Activated CD4-positive, alpha-beta T cell treated with anti-CD3 and anti-CD28 coated beads, Interleukin-2, amount 50 U/mL, for 1 hour (primary cell): ENCODE measurements around the gene ERAP2.
"Not testable (repeated sequence)": the region's sequence is repeated elsewhere in the genome, so short reads cannot be mapped to it uniquely, and the experiment has no call there.

ENCODE experiments used
- DNase-seq: peaks from one replicate; pipeline ENCODE4 v3.0.0-alpha.2; 2020

The ERAP2 gene

GRCh38 chr5:96902876-96903275 lies 26.6 kb downstream of the ERAP2 start:
- DNase-seq = no peak

GRCh38 chr5:96903300-96903699 lies 27.0 kb downstream of the ERAP2 start:
- DNase-seq = no peak

DNA sequence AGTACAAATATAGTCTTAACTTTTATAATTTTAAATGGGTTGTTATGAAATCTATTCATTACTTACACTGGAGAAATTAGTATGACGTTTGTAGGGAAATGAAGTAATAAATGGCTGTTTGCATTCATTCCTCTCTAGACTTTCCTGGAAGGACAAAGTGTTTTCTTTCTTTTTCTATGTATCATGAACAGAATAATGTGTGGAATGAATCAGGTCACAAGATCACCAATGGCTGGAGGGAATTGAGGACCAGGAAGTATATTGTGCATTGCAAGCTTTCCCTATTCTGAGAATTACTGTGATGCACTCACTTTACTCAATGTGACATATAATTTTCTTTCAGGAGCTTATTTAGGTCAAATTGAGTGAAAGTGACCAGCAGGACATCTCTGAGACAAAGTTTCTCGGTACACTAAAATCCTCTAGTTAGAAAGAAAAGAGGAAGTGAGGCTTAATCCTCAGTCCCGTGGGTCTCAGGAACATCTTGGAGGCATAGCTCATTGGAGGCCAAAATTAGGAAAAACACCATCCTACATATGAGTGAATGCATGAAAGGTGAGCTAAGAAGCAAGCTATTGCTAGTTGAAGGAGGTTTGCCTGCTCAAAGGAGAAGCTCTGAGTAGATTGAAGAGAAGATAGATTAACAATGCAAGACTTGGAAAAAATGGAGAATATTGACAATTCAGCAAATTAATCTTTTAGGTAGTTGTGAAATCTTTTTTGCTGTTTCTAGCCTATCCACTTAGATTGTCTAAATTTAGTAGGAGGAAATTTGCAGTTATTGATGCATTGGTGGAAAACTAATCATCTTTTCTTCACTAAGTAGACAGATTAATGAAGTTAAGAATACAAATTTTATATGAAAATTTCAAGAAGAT lies 28.0 kb downstream of the ERAP2 start:
- DNase-seq = no peak

DNA sequence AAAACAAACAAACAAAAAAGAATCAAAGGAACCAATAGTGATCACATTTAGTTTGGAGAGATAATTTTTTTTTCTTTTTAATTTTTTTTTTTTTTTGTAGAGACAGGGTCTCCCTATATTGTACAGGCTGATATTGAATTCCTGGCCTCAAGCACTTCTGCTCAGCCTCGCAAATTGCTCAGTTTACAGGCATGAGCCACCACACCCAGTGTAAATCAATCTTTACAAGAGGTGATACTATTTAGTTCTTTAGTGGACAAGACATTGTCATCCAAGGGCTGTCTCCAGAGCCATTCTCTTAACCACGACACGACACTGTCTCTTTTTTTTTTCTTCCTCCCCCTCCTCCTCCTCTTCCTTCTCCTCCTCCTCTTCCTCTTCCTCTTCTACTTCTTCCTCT lies 29.6 kb downstream of the ERAP2 start:
- DNase-seq = no peak

DNA sequence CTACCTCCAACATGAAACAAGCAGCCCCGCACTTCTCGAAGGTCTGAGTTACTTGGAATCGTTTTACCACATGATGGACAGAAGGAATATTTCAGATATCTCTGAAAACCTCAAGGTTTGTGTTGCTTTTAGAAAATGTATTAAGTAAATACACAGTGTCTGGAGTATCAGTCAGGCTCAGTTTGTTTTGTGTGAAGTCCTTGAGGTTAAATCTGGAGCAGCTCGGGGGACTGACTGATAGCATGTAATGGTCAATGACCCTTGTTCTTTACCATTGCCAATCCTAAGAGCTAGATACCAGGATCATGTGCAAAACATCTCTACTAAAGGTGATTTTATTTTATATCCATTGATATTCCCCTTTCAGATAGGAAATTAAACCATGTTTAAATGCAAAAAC lies 32.7 kb downstream of the ERAP2 start:
- DNase-seq = no peak

DNA sequence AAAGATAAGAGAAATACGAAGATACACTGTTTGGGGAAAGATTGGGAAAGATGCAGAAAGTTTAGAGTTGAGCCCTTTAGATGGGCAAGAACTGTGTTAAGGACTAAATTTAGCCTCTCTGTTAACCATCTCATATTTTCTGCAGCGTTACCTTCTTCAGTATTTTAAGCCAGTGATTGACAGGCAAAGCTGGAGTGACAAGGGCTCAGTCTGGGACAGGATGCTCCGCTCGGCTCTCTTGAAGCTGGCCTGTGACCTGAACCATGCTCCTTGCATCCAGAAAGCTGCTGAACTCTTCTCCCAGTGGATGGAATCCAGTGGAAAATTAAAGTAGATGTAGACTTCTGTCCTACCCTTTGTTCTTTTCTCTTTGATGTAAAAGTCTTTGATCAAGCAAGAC lies 33.1 kb downstream of the ERAP2 start:
- DNase-seq = no peak

- DNase-seq = no peak
Measured at GRCh38 chr5:96911139-96911538, 34.8 kb downstream of the ERAP2 start.

- DNase-seq = no peak
Measured at GRCh38 chr5:96913233-96913632, 36.9 kb downstream of the ERAP2 start.

DNA sequence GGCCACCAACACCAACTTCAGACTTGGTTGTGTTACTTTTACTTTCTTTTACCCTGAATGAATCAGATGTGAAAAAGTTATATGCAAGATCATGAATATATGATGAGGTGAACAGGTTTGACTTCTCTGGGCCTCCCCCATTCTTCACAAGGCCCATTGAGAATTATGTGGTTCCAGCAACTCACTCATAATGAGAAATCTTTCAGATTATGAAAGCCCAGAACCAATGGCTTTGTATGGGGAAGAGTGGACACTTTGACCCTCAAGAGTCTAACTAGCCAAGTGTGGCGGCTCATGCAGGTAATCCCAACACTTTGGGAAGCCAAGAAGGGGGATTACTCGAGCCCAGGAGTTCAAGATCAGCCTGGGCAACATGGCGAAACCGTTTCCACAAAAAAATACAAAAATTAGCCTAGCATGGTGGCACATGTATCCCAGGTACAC lies 43.5 kb downstream of the ERAP2 start:
- no peak for DNase-seq

- no peak for DNase-seq
Measured at GRCh38 chr5:96920744-96921355, 44.5 kb downstream of the ERAP2 start.

DNA sequence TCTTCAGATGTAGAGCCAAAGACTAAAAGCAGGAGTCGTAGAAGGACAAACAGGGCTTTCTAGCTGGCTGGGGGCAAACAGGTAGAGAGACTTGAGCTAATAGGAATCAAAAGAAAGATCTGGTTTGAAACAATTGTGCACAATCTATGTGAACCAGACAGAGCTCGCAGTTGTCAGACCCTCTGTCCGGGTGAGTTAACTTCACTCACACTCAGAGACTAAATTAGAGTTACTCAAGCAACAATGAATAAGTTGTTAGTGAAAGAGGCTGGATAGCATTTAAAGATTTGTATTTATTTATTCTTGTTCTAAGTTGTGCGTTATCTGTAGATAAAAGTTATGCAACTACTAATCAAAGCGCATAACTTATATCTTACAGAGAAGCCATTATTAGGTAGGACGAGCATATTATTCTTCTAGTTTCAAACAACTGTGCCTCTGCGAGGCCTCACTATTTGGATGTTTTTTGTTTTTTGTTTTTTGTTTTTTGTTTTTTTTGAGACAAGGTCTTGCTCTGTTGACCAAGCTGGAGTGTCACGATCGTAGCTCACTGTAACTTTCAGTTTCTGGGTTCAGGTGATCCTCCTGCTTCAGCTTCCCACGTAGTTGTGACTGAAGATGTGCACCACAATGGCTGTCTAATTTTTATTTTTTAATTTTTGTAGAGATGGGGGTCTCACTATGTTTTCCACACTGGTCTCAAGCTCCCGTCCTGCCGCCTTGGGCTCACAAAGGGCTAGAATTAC lies 46.4 kb downstream of the ERAP2 start:
- DNase-seq = no peak

DNA sequence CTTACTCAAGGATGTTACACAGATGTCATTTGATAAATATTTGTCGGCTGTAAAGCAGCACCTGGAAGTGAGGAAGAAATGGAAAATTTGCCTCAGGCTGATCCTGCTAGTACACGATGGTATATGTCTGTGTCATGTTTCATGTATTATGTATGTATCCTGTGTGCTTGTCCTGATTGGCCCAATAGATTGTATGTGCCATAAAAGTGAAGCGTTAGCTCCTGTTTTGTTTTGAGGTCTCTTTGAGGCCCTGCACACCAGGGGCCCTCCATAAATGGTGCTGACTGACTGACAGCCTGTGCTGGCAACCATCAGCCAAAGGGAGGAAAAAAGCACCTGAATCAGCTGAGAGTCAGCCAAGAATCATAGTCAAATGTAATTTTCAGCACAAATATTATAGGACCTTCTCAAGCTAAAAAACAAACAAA lies 47.7 kb downstream of the ERAP2 start:
- DNase-seq = no peak

DNA sequence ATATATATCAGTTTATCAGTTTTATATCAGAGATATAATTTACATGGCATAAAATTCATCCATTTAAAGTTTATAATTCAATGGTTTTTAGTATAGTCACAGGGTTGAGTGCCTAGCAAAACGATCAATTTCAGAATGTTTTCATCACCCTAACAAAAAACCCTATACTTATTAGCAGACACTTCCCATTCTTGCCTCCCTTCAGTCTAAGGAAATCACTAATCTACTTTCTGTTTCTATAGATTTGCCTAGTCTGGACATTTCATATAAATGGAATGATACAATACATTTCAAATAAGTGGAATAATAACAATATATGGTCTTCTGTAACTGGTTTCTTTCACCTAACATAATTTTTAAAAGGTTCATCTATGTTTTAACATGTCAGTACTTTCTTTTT lies 50.0 kb downstream of the ERAP2 start:
- no peak for DNase-seq

DNA sequence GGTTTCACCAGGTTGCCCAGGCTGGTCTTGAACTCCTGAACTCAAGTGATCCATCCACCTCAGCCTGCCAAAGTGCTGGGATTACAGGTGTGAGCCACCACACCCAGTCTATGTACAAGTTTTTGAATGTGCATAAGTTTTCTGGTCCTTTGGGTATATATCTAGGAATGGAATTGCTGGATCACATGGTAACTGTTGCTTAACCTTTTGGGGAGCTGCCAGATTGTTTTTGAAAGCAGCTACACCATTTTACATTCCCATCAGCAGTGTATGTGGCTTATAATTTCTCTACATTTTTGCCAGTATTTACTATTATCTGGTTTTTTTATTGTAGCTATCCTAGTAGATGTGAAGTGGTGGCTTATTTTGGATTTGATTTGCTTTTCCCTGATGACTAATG lies 50.7 kb downstream of the ERAP2 start:
- no peak for DNase-seq

GRCh38 chr5:96928931-96929708 lies 52.8 kb downstream of the ERAP2 start:
- DNase-seq = no peak

- no peak for DNase-seq
Measured at GRCh38 chr5:96930058-96930457, 53.8 kb downstream of the ERAP2 start.

GRCh38 chr5:96930589-96930988 lies 54.3 kb downstream of the ERAP2 start:
- DNase-seq = no peak

GRCh38 chr5:96931037-96931436 lies 54.7 kb downstream of the ERAP2 start:
- DNase-seq = not testable (repeated sequence)

DNA sequence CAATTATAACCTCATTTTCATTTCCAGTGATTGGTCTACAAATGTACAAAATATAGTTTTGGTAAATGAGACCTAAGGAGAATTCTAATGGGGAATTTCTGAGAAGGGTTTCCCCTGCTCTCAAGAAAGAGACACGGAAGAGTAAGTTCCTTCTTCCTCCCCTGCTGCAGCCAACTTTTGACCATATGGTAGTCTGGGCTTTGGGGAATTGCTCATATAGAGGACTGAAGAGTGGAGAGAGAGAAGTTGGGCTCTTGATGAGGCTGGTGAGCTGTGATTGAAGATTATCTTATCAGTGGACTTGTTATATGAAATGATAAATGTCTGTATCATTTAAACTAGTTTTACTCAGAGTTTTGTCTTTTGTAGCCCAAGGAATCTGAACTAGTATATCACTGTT lies 55.3 kb downstream of the ERAP2 start:
- DNase-seq = no peak

DNA sequence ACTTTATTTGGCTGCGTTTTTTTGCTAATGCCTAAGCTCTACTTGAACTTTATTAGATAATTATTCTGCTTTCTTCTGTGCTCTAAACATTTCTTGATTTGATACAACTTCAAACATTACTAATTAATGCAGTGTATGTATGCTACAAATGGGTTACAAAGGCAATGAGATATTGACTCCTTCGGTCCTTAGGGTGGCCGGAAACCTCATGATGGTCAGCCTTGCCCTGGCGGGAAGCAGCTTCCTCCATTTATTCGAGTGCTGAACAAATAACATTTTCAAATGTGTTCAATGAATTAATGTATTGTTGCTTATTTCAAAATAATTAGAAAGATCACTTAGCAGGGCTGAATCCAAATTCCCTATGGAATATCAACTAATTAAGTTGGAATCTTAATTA lies 55.7 kb downstream of the ERAP2 start:
- no peak for DNase-seq

GRCh38 chr5:96933764-96934707 lies 57.7 kb downstream of the ERAP2 start:
- no peak for DNase-seq
